VCaP (cell line): ENCODE data around the gene YTHDC1.

ENCODE experiments used
- H3K27ac ChIP-seq: fragments of 450-650 bp; 2 replicates; pipeline ENCODE4 v1.5.1; 2017
- CTCF ChIP-seq: fragments of 450-650 bp; conservative IDR thresholded peaks from 2 replicates; pipeline ENCODE4 v1.5.1; 2017; ENCODE audit warnings: mild to moderate bottlenecking, moderate library complexity

Gene YTHDC1

GRCh38 chr4:68324519-68325262 lies 25.2 kb downstream of the YTHDC1 start:
- TF ChIP-seq CTCF, result no peak

GRCh38 chr4:68319040-68319439 lies 30.9 kb downstream of the YTHDC1 start:
- TF ChIP-seq CTCF, result no peak
- no peak overlapping the region for H3K27ac ChIP-seq

More at GRCh38 chr4:68324519-68325262, 25.2 kb downstream of the YTHDC1 start:
- peak overlapping the region; percentile 83 for H3K27ac ChIP-seq

GRCh38 chr4:68316193-68316969 lies 33.5 kb downstream of the YTHDC1 start:
- H3K27ac ChIP-seq, result no peak overlapping the region
- TF ChIP-seq CTCF, result no peak

GRCh38 chr4:68310651-68311247 lies 39.1 kb downstream of the YTHDC1 start:
- no peak for TF ChIP-seq CTCF
- H3K27ac ChIP-seq, result no peak overlapping the region

GRCh38 chr4:68304731-68305130 lies 45.2 kb downstream of the YTHDC1 start:
- no peak overlapping the region for H3K27ac ChIP-seq
- TF ChIP-seq CTCF, result no peak

- no peak overlapping the region for H3K27ac ChIP-seq
- no peak for TF ChIP-seq CTCF
These were observed 50.1 kb downstream of the YTHDC1 start for GRCh38 chr4:68299492-68300457.
